SKM-1 treated with dmso at 0.1 percent for 144 hours (cell line): ENCODE results near the gene HOXD3.

Experiments used
- DNase-seq: peaks from one replicate; lab custom pipeline; 2025; ENCODE audit not compliant: unreplicated experiment; lab: John Stamatoyannopoulos, UW

Gene HOXD3

DNA sequence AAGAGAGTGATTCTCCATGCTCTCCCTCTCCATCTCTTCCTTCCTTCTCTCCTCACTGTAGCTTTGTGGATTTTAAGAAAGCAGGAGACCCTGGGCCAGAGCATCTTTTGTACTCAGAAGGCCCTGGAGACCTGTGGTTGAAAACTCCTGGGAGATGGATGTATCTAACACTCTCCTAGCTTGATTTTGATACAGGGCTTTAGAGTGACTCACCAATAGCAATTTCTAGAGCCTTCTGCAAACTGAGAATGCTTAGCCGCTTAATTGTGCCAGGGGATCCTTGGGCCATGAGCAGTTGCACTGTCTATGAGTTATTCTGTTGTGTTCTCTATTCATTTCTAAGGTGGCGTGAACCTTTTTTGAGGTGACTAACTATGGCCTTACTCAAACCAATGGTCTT lies 49.0 kb downstream of the HOXD3 start:
- DNase-seq, result no peak

DNA sequence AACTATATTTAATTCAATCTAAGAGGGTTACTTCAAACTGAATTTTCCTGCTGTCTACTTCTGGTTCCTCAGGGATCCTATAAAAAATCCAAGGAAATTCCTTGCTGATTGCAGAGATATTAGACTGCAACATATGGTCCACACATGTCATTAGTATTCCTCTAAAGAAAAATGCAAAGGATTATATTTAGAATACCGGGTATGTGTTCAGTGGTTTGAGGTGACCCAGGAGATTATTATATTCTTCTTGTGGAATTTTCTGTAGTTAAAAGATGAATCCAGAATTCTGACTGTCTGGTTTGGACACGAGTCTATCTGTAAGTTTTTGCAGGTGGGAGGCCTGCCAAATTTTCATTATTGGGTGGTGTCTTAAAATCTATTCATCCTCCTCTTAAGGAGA lies 49.6 kb downstream of the HOXD3 start:
- DNase-seq, result no peak

DNA sequence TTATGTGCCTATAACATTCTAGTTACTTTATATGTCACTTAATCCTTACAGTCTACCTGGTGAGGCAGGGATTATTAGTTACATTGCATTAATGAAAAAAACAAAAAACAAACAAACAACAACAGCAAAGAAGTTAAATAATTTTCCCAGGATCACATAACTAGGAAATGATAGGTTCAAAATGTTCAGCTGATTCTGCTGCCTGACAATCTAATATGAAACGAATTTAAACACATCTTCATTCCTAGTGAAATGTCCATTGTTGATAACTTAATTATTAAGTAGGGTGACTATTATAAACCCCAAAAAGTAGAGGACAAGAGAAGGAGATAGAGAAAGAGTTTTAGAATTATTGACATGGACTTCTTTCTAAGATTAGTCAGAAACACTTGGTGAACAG lies 54.0 kb downstream of the HOXD3 start:
- no peak for DNase-seq

DNA sequence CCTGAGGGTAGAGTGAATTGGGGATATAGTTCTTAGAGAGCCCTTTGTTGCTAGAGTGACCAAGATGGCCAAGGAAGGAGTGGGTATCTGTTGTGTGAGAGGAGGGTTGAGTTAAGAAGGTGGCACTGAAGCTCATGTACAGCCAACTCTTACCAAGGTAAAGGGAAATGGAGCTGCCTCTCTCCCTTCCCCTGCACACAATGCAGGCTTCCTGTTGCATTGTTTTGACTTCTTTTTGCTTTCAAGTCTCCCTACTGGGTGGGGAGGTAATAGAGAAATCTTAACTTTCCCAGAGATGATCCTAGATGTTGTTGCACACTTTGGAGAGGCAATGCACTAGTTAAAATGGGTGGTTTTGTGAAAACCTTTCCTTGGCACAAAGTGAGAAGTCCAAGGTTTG lies 55.2 kb downstream of the HOXD3 start:
- no peak for DNase-seq

DNA sequence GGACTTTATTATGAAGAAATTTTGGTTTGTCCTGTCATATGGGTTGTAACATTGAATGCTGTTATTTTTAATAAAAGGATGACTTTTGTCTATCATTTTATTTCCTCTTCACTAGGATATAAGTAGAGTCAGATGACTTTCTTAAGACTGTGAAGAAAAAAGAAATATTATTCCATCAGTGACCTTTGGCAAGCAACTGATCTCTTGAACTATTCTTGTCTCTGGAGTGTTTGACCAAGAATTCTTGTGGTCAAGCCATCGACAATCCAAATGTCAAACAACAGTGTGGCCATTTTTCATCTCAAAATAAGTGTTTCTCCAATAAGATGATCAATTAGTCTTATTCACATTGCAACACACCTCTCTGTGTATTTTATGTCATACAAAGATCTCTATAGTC lies 56.3 kb downstream of the HOXD3 start:
- no peak for DNase-seq
